Measurements from ENCODE around the gene SYCE1L.
"Not testable (repeated sequence)": the region's sequence is repeated elsewhere in the genome, so short reads cannot be mapped to it uniquely, and the experiment has no call there.

SYCE1L gene

GRCh38 chr16:77199211-77199610 is at the start of gene SYCE1L:
Gene SYCE1L (plus strand): TSS chr16:77199408. CDS start chr16:77199452, 44 bp downstream.
- DNase-seq (ENCODE audit: low spot score) = no peak

- DNase-seq (ENCODE audit: low spot score) = no peak
These were observed 41.7 kb upstream of the SYCE1L start for GRCh38 chr16:77157346-77158058.

DNA sequence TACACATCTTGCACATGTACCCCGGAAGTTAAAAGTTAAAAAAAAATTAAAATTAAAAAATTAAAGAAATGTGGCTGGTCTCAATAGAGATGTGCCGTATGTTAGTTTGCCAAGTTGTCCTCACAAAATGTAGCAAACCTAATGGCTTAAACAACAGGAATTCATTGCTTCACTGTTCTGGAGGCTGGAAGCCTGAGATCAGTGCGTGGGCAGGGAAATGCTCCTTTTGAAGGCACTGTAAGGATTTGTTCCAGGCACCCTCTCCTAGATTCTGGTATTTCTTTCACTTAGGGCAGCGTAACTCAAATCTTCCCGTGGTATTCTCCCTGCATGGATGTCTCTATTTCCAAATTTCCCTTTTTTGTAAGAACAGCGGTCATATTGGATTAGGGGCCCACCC is 40.9 kb upstream of the SYCE1L start:
- DNase-seq (ENCODE audit: low spot score) = no peak

DNA sequence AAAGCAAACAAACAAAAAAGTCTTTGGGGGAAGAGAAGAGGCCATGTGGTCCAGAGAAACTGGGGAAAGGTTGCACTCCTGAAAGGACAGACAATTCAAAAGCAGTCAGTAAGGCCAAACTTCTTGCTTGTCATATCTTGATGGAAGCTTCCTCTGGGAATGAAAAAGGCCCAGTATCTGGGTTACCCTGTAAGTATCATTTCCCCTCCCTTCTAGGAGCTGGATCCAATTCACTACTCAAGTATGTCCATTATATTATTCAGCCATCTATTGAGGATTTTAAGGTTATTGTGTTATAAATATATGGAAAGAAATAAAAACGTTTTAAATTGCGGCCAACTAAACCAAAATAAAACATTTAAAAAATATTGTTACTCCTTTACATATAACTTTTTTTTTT is 34.2 kb upstream of the SYCE1L start:
- no peak for DNase-seq (ENCODE audit: low spot score)

GRCh38 chr16:77165536-77166236 is 33.5 kb upstream of the SYCE1L start:
- DNase-seq (ENCODE audit: low spot score) = not testable (repeated sequence)

DNA sequence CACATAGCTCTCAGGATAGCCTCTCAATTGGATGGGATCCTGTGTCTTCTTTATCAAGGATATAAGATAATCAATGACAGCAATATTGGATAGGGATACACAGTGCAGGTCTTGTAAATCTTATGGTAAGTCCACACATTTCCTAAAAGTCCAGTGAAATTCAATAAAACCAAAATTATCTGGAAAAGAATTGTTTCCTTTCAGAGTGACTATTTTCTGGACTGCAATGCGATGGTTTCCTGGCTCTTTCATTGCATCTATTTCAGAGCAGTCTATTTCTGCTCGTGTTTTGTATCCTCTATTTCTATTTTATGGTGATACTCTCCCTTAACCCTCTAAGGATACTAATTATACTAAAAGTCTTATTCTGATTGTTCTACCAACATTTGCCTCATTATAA is 32.5 kb upstream of the SYCE1L start:
- DNase-seq (ENCODE audit: low spot score) = no peak

- DNase-seq (ENCODE audit: low spot score) = no peak
These were observed 30.3 kb upstream of the SYCE1L start for GRCh38 chr16:77168901-77169300.

- peak; percentile 27 for DNase-seq (ENCODE audit: low spot score)
These were observed 29.5 kb upstream of the SYCE1L start for GRCh38 chr16:77169650-77170236.

DNA sequence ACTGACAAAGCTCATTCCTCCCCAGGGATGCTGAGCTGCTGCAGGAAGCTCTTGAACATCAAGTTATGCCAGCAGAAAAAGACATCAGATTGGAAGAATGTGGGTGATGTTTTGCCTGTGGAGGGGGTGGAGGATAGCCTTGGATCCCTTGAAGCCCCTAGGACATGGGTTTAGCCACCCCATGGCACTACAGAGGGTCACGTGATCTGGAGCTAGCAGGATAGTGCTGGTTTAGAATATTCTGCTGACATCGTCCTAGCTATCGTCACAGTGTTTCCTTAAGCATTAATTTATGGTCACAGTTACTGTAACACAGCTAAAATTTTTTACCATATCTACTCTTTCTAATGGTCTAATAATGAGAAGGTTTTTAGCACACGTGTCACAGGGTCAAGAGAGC is 28.4 kb upstream of the SYCE1L start:
- no peak for DNase-seq (ENCODE audit: low spot score)

GRCh38 chr16:77171745-77172635 is 27.2 kb upstream of the SYCE1L start:
- peak; percentile 43 for DNase-seq (ENCODE audit: low spot score)

GRCh38 chr16:77172951-77173350 is 26.3 kb upstream of the SYCE1L start:
- no peak for DNase-seq (ENCODE audit: low spot score)

GRCh38 chr16:77183137-77183536 is 16.1 kb upstream of the SYCE1L start:
- no peak for DNase-seq (ENCODE audit: low spot score)

DNA sequence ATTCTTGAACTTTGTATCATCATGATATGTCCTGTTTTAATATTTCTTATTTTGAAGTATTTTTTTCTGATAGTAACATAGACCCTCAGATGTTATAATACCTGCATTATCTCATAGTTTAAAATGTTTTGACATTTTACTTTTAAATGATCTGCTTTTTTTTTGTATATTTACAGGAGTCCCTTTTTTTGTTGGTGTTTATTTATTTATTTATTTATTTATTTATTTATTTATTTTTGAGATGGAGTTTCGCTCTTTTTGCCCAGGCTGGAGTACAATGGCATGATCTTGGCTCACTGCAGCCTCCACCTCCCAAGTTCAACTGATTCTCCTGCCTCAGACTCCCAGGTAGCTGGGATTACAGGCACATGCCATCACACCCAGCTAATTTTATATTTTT is 12.9 kb upstream of the SYCE1L start:
- not testable (repeated sequence) for DNase-seq (ENCODE audit: low spot score)

DNA sequence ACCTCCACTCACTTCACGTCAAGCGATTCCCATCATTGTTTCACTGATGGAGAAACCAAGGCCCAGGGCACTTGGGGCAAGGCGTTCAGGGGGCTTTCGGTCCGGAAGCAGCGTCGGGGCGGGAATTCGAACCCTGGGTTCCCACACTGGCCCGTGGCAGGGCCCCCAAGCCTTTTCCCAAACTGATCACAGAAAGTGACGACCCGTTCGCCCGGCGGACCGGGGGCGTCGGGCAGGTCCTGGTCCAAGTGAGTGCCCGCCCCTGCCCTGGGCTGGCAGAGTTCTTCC is 9.1 kb upstream of the SYCE1L start:
- no peak for DNase-seq (ENCODE audit: low spot score)

DNA sequence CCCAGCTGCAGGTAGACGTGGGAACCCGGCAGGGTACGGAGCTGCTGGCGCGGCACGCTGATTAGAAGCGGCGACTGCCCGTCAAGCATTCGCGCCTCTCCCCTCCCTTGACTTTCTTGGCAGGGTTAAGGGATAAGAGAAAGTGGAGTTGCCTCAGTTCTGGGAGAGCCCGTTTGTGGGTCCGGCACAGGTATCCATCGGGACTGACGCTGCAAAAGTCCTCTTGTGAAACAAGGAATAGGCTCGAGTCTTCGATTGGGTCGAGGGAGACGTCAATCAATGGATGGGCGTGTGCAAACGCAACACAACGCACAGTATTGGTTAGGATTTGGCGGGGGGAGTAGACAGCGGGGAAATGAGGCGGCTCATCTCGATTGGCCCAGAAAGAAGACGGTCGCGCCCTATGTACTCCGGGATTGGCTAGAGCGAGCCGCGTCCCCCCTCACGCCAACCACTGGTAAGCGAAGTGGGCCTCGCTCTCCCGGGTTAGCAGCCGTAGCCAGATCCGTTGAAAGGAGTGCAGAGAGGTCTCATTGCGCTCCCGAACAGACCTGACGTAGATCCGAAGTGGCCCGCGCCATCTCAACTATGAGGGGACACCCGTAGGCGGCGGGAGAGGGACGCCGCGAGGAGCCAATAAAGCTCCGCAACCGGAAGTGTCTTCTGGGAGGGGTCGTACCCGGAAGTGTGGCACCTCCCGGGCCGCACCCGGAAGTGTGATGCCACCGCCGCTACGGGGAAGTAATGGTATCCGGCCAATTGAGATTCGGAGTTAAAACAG is 8.5 kb upstream of the SYCE1L start, which contains the start of gene MON1B:
TSS of gene MON1B (plus strand) at position 713 of the 781 bp plus-strand sequence. CDS start 296 bp downstream, outside the sequence.
- DNase-seq (ENCODE audit: low spot score) = peak; percentile 96

- DNase-seq (ENCODE audit: low spot score) = no peak
These were observed 7.8 kb upstream of the SYCE1L start for GRCh38 chr16:77191259-77191969.

GRCh38 chr16:77193377-77193776 is 5.8 kb upstream of the SYCE1L start:
- DNase-seq (ENCODE audit: low spot score) = no peak

DNA sequence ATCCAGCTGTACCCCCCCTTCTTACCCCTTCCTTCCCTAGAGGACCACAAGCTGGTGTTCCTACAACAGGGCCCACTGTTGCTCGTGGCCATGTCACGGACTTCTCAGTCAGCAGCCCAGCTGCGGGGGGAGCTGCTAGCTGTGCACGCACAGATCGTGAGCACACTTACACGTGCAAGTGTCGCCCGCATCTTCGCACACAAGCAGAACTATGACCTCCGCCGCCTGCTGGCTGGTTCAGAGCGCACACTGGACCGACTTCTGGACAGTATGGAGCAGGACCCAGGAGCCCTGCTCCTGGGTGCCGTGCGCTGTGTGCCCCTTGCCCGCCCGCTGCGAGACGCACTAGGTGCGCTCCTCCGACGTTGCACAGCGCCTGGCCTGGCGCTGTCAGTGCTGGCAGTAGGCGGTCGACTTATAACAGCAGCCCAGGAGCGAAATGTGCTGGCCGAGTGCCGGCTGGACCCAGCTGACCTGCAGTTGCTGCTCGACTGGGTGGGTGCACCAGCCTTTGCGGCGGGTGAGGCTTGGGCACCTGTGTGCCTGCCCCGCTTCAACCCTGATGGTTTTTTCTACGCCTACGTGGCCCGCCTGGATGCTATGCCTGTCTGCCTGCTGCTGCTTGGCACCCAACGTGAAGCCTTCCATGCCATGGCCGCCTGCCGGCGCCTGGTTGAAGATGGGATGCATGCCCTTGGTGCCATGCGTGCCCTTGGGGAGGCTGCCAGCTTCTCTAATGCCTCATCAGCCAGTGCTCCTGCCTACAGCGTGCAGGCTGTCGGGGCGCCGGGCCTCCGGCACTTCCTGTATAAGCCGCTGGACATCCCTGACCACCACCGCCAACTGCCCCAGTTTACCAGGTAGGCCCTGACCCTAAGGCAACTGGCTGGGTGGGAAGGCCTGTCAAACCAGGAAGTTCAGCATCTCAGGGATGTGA is 4.6 kb upstream of the SYCE1L start:
- DNase-seq (ENCODE audit: low spot score) = no peak

GRCh38 chr16:77195411-77195810 is 3.8 kb upstream of the SYCE1L start:
- no peak for DNase-seq (ENCODE audit: low spot score)

- no peak for DNase-seq (ENCODE audit: low spot score)
These were observed 1.5 kb upstream of the SYCE1L start for GRCh38 chr16:77197747-77198146.

Data from HuH-7.5 (cell line).